ENCODE results near the gene ZXDC.

The ZXDC gene

DNA sequence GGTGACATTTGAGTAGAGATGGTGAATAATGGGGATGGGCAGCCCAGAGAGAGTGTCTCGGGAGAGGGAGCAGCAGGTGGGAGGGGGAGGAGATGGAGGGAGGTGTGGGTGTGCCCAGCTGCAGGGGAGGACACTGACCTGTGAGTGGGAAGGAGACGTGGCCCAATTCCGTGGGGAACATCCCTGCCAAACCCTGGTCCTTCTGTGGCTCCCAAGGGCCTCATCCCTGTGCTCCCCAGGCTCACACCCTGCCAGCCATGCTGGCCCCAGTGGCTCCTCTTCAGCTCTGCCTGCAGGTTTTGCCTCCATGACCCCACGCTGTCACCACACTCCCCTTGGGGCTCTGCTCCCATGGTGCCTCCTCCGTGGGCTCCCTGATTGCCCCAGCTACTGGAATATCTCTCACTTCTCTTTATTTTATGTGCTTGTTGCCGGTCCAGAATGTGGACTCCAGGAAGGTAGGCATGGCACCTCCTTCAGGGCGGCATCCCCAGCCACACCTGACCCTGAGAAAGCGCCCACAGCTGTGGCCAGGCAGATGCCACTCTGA lies 74.0 kb downstream of the ZXDC start:
- DNase-seq (ENCODE audit: extremely low read depth in 1 of 2, low read depth in 1 of 2), result no peak

DNA sequence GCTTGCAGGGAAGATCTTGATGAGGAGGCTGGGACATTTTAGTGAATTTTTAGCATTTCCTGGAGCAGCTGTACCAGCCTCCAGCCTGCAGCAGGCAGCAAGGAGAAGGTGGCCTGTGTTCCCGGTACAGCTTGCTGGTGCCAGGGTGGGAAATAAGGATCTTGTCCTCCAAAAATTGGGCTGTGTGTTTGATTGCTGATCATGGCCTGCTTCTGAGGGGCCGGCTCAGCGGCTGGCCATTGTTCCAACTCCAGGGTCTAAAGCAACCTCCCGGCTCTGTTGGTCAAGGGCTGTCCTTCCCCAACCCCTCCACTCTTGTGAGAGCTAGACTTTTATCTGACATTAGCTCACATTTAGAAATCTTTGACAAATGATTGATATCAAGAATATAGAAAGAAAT lies 75.9 kb downstream of the ZXDC start:
- no peak for DNase-seq (ENCODE audit: extremely low read depth in 1 of 2, low read depth in 1 of 2)

DNA sequence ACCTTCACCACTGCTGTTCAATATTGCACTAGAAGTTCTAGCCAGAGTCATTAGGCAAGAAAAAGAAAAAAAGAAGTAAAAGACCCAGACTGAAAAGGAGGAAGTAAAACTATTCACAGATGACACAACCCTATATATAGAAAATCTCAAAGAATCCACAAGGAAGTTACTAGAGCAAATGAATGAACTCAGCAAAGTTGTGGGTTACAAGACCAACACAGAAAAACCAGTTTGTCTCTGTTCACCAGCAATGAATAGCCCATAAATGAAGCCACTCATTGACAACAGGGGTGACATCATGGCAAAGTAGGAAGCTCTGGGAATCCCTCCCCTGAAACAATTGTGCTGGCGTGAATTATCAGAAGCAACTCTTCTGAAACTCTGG lies 76.3 kb downstream of the ZXDC start:
- no peak for DNase-seq (ENCODE audit: extremely low read depth in 1 of 2, low read depth in 1 of 2)

DNA sequence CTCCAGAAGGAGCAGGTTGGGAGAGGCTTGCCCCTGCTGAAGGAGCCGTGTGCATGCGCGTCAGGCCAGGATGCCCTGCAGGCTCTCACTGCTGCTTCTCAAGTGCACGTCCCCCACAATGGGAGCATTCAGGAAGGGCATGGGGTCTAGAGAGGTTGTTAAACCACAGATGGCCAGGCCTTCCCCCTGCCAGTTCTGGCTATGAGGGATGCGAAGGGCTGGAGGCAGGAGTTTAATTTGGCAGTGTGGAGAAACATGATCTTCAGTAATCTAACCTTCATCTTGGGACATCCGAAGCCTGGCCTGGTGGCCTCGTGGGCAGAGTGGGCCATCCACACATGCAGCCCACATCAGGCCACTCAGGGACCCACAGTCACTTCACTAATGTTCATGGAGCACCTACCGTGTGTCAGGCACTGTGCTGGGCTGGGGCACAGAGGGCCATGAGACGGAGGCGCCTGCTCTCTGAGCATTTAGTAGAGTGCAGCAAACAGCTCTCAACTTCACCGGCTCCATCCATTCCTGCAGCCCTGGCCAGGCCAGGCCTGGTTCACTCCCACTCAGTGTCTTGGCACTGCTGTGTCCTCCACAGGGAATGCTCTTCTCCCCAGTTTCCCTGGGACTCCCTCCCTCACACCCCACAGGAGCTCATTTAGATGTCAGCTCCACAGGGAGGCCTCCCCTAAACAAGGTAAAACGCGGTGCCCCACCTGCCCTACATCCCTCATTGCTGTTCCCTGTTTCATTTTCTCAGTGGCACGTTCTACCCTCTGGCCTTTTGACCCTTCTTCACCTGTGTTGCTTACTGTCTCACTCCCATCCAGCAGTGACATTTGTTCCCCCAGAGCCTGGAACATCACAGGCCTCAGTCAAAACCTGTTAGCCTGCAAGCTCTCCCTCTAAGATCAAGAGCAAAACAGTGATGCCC lies 77.0 kb downstream of the ZXDC start:
- no peak for DNase-seq (ENCODE audit: extremely low read depth in 1 of 2, low read depth in 1 of 2)

DNA sequence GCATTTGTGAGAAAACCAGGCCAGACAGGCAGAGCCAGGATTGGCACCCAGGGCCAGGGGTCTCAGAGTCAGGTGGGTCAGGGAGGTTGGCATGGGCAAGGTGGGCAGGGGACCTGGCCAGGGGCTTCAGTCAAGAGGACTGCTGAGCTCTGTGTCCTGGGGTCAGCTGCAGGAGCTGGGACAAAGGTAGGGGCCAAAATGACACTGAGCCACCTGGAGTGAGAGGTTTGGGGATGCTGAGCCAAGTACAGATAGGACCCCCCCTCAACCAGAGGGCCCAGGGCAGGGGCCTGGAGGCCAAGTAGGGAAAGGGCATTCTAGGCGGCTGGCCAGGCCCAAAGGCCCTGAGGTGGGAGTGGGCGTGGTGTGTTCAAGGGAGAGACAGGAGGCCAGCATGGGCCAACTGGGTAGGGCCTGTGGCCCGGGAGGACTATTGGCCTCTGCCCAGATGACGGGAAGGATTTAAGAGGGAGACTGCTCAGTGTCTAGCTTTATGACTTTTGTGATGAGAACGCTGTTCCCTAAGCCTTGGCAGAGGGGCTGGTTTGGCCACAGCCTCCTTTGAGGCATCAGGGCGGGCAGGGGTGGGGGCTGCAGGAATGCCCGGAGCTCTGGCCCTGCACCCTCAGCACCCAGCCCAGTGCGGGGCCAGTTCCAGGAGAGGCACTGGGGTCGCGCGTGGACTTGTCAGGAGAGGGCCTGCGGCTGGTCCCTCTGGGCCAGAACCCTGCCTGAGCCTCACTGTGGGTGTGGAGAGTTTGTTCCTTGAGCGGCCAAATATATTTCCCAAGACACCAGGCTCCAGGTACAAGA lies 77.9 kb downstream of the ZXDC start:
- DNase-seq (ENCODE audit: extremely low read depth in 1 of 2, low read depth in 1 of 2), result no peak

DNA sequence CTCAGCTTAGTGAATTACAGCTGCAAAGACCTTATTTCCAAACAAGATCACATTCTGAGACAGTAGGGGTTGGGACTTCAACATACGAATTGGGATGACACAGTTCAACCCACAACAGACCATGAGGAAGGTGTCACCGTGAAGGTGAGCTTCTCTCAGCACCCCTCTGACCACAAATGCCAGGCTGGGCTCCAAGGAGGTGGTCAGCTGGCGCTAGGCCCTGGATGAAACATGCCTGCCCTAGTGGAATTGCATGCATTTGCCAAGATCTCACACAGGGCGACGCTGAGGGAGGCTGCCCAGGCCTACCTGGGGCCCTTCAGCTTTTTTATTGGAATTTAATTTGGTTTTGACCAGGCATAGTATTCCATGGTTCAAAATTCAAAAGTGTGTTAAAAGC lies 79.2 kb downstream of the ZXDC start:
- DNase-seq (ENCODE audit: extremely low read depth in 1 of 2, low read depth in 1 of 2), result no peak

DNA sequence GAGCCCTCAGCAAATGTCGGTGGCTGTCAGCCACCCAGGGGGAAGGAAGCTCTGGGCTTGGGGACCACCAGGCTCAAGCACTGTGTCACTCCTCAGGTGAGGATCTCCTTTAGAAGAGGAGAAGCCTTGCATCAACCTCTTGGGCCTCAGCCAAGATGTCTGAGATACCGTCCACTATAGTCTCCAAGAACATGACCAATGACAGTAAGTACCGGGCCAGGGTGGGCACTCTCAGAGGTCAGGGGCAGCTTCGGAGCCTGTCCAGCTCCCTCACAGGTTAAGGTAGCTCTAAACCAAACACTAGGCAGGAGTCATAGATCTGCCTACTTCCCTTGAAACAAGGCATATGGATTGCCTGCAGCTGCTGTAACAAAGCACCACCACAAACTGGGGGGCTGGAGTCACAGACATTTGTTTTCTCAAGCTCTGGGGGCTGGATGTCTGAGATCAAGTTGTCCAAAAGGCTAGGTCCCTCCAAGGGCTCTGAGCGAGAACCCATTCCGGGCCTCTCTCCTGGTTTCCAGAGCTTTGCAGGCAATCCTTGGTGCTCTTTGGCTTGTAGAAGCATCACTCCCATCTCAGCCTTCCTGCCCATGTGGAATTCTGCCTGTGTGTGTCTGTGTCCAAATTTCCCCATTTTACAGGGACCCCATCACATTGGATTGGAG lies 79.7 kb downstream of the ZXDC start:
- no peak for DNase-seq (ENCODE audit: extremely low read depth in 1 of 2, low read depth in 1 of 2)

DNA sequence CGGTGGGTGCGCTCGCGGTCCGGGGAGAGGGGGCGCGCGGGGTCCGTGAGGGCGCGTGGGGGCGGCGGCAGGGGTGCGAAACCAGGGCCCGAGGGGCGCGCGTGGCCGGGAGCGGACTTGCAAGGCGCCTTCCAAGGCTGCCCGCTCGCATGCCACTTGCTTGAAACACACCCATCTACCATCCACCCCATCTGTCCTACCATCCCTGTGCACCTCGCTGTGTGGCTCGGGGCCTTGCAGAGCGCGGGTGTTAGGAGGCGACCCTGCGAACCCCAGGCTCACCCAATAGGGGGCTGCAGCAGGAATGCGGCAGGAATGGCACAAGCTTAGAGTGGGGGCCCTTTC lies 80.7 kb downstream of the ZXDC start:
- DNase-seq (ENCODE audit: extremely low read depth in 1 of 2, low read depth in 1 of 2), result no peak

DNA sequence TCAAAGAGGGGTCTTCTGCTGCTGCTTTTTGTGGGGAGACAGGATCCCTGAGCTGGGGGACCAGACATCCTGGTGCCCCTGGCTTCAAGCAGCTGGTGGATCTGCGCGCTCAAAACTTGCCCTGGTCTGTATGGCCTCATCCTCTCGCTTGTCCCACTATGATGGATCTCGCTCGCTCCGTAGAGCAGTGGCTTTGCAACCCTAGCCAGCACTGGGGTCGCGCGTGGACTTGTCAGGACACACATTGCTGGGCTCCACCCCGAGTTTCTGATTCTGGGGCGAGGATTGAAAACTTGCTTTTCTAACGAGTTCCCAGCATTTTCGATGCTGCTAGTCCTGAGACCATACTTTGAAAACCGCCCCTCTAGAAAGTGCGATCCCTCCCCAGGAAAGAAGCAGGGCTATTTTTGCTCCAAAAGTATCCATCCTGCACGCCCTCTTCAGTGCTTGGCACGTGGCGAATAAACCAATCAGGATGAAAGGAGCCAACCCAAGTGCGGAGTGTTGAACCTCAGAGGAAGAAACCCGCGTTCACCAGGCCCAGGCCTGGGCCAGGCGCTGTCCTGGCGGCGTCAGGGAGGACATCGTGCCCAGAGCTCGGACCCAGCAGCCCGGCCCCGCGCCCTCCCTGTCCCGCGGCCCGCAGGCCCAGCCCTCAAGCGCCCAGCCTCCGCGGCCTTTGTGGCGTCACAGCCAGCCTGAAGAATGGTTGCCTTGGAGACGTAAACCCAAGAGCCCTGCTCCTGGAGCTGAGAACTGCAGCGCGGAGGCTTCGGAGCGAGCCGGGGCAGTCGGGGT lies 81.3 kb downstream of the ZXDC start, which contains the start of gene CFAP100:
TSS of gene CFAP100 (plus strand) at position 731 of the 798 bp plus-strand sequence. CDS start 1,092 bp downstream, outside the sequence.
- no peak for DNase-seq (ENCODE audit: extremely low read depth in 1 of 2, low read depth in 1 of 2)

DNA sequence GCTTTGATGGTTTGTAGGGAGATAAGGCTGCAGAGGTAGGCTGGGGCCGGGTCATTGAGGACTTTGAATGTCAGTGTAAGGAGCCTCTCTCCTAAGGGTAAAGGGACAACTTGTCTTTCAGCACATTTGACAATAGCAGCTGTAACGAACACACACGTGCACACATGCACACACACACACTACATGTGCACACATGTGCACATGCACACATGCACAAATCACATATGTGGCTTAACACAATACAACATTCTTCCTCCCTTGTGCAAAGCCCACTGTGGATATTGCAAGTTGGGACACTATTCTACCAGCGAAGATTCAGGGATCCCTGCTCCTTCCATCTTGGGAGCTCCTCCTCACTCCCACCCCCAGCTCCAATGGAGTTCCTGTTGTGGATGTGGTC lies 82.1 kb downstream of the ZXDC start:
- DNase-seq (ENCODE audit: extremely low read depth in 1 of 2, low read depth in 1 of 2), result no peak

DNA sequence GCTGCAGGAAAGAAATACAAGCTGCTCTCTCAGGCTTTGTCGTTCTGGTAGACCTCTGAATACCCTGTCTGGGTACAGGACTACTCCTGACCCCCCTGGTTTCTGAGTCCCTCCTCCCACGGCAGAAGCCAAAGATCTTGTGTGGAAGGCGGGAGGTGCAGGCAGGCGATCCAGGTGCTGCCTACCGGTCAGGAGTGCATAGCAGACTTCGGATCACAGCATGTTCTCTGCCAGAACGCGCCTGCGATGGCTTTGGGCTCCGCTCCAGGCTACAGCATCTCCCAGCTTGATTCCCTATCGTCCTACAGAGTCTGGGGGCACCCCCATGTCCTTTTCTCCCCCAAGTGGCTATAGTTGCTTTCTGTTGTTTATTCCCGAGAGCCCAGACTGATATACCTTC lies 83.4 kb downstream of the ZXDC start:
- DNase-seq (ENCODE audit: extremely low read depth in 1 of 2, low read depth in 1 of 2), result no peak

DNA sequence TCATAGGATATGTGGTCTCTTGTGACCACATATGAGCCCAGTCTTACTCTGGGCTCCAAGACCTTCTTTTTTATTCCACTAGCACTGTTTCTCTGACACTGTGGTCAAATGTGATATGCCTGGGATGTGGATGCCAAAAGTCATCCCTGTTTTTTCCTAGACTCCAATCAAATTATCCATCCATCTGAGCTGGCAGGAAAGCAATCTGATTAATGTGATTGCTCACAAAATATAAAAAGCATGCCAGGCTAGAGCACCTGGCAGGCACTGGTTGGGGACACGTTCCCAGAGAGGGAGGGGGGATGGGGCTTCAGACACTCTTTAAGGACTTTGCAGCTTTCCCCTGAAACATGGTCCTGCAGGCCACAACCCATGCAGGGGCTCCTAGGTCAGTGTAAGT lies 84.1 kb downstream of the ZXDC start:
- no peak for DNase-seq (ENCODE audit: extremely low read depth in 1 of 2, low read depth in 1 of 2)

DNA sequence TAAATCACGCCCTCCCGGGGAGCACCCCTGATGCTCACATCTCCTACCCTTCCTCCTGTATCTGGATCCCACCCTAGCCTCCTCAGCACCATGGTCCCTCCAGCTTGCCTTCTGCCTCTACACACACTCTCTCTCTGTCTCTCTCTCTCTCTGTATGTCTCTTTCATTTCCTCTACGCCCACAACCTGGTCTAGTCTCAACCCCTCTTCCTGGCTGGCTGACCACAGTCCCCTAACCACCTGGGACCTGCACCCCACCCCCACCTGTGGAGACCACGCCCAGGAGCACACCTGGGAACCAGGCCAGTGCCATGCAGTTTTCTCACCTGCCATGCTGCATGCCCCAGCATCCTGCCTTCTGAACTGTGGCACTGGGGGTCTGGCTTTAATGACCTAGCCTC lies 84.9 kb downstream of the ZXDC start:
- DNase-seq (ENCODE audit: extremely low read depth in 1 of 2, low read depth in 1 of 2), result no peak

DNA sequence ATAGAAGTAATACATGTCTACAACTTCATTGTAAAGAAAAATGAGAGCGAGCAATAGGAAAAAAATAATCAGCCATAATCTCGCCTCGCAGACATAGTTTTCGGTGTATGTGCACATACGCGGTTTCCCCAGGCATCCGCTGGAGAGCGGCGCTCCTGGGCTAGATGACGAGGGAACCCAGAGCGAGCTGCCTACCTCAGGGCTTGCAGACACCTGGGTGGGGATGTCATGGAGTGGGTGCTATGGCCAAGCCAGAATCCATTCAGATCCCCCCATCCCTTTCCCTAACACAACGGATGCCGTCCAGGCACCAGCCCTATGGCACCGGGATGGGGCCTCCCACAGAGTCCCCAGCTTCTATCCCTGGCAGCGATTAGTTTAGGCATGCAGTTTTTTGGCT lies 85.5 kb downstream of the ZXDC start:
- no peak for DNase-seq (ENCODE audit: extremely low read depth in 1 of 2, low read depth in 1 of 2)

DNA sequence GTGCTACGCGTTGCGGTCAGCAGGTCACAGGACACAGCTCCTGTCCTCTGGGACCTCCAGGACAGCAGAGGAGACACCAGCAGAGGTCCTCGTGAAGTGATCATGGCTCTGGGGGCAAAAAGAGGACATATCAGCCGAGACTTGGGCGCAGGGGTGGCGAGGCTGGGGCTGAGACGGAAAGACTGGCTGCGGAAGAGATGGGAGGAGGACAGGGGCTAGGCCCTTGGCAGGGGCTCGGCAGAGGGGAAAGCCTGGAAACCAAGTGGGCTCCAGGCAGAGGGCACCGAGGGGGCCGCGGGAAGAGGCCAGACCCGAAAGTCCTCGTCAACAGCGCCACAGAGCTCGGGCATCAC lies 85.9 kb downstream of the ZXDC start:
- DNase-seq (ENCODE audit: extremely low read depth in 1 of 2, low read depth in 1 of 2), result no peak

DNA sequence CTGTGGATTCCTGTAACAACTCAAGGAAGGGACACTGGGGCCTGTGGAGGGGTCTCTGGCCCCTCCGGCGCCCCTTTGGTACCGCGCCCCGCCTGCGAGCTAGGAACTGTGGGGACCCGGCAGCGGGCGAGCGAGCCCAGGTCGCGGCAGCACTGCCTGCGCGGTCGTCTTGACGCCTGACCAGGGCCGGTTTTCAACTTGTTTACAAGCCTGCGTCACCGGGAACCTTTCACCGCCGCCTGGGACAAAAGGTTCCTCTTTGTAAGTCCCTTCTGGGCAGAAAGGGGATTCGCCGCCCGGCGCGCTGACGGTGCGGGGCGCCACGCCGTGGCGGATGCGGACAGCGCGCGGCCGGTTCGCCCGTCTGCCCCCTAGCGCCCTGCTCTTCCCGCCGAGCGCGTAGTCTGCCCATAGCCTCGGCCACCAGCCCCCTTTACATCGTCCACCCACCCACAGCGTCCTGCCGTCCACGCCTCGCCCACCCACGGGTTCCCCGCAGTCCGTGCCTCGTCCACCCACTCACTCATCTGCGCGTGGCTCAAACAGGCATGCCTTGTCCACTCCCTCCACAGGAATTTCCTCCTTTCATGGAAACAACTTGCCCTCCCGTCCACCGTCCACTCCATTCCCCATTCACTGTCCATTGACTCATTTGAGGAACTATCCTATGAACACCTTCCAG lies 86.4 kb downstream of the ZXDC start:
- DNase-seq (ENCODE audit: extremely low read depth in 1 of 2, low read depth in 1 of 2), result peak in 1 of 2 donors; percentile 12

Data from activated CD8-positive, alpha-beta memory T cell treated with anti-CD3 and anti-CD28 coated beads for 1 hour (primary cell).